Occipital lobe (tissue), 2 donors: ENCODE data around the gene NANS. TPM values are rescaled to one million over a fixed set of nuclear protein-coding genes. Genes with fewer than 3 reads are reported as not detected.

ENCODE experiments used
- DNase-seq: peaks from one replicate; lab custom pipeline; 2025; lab: John Stamatoyannopoulos, UW
- total RNA-seq: library from RNA; depleted of rRNA; stranded (reverse); fragments of >200 nt; gene quantifications from one replicate; pipeline ENCODE4 v1.2.3, GENCODE V29; 2014

NANS gene
- total RNA-seq, 1 donor from 2014 or later: 20.9 TPM

DNA sequence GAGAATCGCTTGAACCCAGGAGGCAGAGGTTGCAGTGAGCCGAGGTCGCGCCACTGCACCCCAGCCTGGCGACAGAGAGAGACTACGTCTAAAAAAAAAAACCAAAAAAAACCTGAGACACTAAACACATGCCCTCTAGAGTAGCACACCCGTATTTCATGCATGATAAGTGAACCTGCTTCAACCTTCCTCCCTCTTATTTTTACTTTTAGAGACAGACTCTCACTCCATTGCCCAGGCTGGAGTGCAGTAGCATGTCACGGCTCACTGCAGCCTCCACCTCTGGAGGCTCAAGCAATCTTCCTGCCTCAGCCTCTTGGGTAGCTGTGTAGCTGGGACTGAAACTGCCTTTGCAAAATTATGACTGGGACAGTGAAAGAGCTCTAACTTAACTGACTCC lies 17.6 kb upstream of the NANS start:
- DNase-seq: no peak

DNA sequence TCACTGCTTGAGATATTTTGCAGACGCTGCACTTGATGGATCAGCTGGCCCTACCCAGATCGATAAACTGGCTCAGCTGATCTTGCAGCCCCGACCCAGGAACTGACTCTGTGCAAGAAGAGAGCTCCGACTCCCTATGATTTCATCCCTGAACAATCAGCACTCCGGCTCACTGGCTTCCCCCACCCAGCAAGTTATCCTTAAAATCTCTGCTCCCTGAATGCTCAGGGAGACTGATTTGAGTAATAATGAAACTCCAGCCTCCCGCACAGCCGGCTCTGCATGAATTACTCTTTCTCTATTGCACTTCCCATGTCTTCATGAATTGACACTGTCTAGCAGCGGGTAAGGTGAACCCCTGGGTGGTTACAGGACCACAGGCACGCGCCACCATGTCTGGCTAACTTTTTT lies 16.9 kb upstream of the NANS start:
- no peak for DNase-seq

DNA sequence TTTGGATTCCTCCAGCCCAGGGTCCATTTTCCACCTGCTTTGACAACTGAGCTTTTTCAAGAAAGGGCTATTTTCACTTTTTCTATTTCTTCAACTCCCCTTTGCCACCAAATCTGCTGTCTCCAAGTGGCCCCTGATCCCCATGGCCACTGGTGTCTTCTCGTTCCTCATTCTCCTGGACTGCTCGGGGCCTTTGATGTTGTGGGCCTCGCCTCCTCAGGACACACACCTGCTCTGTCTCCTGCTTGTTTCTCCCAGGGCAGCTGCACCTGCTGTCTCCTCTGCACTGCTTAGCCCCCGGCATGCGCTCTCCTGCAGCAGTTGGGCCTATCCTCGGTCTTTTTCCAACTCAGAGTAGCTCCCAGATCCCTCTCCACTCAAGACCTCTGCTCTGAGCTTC lies 16.3 kb upstream of the NANS start:
- DNase-seq: no peak

DNA sequence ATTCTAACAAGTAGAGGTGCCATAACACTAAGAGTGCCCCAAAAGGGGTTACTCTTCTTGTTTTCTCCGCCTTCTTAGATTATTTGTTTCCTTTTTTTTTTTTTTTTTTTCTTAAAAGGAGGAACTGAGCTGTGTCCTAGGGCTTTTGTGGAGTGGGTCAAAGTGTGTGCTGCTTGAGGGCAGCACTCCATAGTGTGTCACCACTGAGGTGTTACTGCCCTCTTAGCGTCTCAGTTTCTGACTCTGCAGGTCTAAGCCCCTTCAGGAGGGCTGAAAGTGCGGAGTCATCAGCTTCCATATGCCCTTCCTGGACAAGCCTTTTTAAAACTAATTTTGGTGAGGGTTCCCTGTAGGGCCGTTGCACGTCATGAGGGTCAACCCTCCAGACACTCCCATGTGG lies 12.6 kb upstream of the NANS start:
- DNase-seq: no peak

DNA sequence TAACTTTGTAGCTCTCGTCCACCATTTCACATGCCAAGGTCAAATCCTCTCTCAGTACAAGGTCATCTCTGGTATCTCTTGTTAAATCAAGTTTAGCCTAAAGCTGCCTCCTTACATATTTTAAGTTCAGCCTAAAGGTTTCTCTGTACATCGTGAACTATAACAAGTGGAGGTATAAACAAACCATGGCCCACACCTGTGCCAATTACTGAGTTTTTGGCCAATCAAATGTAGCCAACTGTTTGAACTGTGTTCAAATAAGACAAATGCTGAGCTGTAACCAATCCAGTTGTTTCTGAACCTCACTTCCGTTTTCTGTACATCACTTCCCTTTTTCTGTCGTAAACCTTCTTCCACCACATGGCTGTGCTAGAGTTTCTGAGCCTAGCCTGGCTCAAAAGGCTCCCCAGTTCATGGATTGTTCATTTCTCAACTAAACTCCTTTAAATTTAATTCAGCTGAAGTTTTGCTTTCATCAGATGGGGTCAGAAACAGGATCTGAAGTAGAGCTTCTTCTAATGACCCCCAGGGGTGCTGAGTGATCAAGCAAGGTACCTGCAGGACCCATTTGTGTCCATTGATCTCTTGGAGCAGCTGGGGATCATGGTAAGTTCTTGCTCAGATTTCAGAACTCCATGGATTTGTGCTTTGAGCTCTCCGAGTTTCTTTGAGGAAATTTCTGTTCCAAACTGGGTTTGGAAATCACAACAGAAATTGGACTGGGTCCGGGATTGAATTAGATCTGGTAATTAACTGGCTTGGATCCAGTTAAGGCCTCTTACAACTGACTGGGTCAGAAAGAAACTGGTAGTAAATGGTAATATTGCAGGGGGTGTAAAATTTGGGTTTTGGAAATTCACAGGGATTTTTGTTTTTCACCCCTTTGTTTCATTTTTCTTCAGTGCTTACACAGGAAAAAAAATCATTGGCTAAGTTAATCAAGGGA lies 11.0 kb upstream of the NANS start:
- no peak for DNase-seq

DNA sequence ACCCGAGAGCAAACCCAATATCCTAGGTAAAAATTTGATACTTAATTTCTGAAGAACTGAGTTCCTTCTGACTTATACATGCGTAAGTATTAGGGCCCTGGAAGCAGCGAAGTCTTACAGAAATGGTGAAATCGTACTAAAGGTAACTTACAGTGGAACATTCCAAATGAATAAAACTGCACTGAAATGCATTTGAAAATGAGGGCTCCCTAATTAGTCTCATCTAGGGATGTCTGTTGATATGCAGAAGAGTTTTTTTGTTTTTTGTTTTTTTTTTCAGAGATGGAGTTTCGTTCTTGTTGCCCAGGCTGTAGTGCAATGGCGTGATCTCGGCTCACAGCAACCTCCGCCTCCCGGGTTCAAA lies 10.4 kb upstream of the NANS start:
- no peak for DNase-seq

DNA sequence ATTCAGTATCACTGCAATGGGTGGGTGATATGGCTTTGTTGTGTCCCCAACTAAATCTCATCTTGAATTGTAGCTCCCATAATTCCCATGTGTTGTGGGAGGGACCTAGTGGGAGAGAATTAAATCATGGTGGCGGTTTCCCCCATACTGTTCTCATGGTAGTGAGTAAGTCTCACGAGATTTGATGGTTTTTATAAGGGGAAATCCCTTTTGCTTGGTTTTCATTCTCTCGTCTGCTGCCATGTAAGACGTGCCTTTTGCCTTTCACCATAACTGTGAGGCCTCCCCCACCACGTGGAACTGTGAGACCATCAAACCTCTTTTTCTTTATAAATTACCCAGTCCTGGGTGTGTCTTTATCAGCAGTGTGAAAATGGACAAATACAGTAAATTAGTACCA lies 9.5 kb upstream of the NANS start:
- no peak for DNase-seq

DNA sequence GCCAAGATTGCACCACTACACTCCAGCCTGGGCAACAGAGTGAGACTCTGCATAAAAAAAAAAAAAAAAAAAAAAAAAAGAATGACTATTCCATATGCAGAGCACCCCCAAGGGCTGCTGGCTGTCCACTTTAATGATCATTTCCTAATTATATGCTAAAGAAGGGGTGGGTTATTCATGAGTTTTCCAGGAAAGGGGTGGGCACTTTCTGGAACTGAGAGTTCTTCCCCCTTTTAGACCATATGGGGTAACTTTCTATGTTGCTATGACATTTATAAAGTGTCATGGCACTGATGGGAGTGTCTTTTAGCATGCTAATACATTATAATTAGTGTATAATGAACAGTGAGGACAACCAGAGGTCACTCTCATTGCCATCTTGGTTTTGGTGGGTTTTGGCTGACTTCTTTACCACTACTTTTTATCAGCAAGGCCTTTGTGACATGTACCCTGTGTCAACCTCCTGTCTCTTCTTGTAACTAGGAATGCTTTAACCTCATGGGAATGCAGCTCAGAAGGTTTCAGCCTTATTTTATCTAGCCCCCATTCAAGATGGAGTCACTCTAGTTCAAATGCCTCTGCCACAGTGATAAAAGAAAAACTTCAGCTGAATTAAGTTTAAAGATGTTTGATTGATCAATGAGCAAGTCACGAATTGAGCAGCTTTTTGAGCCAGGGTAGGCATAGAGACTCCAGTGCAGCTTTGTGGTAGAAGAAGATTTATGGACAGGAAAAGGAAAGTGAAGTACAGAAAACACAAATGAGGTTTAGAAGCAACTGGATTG lies 7.1 kb upstream of the NANS start:
- no peak for DNase-seq

DNA sequence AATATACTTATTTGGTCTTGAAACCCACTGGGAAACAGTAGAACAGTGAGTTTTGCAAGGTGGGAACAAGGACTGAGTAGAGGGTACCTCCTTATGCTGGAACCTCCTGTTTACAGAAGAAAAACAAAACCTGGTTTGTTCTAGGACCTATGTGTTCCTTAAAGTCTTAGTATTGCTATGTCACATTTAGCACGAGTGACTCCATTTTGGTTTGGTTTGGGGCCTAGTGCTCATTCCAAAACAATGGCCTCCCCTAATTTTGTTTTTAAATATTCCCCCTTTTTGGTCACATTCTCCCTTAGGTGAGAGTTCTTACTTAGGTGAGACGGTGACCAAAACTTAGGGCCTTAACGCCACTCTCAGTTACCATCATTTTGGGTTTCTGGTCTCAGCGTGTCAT lies 6.2 kb upstream of the NANS start:
- no peak for DNase-seq

DNA sequence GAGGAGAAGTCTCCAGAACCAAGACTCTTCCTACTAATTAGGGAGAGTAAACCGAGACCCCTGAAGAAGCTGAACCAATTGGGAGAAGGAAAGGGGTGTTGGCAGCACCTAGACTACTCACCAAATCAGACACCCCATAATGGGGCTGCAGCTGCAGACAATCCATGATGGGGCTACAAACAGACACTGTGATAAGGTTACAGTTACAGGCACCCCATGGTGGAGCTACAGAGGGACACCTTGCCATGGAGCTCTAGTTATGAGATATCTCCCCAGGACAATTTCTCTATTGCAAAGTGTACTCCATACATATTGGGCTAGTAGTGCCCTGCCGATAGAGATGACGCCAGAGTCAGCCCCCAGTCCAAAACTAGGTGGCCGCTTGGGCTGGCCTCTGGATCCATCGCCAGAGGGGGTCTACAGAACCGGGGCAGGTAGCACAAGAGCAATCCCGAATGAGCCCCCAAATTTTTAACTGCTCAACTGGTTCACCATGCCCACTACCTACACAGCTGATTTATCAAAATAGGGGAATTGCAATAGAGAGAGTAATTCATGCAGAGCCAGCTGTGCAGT lies 2.1 kb upstream of the NANS start:
- DNase-seq: no peak

DNA sequence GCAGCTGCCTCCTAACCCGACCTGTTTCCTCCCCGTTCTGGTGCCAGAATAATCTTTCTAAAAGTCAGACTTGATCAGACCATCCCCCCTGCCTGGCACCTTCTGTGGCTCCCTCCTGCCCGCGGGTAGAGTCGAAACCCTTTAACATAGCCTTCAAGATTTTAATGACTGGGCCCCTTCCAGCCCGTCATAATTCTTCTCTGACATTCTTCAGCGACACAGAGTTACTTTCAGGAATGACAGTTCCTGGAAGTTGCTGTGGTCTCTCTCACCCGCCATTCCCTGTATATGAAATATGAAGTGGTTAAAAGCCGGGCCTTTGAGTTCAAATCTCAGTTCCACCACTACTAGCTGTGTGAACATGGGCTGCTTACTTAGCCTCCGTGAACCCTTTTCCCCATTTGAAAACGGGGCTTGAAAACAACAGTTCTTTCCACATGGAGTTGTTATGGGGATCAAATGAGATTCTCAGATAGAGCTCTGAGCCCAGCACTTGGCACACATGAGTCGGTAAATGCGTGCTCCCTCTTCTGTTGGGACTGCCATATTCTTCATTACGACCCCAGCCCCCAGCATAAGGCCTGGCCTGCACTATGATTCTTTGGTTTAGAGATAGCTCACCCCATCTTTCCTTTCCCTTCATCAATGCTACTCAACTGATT lies 737 bp downstream of the NANS start:
- no peak for DNase-seq

DNA sequence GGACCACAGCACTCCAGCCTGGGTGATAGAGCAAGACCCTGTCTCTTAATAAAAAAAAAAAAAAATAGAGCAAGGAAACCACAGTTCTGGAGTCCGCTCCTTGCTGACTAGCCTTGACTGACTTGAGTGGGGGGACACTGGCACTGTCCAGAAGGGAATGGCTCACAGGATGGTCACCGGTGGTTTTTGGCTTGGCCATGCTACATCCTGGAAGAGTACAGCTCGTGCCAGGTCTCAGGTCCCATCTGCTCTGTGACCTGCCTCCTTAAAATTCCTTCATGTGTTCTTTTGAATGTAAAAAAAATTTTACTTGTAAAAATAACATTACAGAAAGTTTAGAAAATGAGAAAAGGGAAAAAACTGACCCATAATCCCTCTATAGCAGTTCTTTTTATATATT lies 5.6 kb downstream of the NANS start:
- no peak for DNase-seq

DNA sequence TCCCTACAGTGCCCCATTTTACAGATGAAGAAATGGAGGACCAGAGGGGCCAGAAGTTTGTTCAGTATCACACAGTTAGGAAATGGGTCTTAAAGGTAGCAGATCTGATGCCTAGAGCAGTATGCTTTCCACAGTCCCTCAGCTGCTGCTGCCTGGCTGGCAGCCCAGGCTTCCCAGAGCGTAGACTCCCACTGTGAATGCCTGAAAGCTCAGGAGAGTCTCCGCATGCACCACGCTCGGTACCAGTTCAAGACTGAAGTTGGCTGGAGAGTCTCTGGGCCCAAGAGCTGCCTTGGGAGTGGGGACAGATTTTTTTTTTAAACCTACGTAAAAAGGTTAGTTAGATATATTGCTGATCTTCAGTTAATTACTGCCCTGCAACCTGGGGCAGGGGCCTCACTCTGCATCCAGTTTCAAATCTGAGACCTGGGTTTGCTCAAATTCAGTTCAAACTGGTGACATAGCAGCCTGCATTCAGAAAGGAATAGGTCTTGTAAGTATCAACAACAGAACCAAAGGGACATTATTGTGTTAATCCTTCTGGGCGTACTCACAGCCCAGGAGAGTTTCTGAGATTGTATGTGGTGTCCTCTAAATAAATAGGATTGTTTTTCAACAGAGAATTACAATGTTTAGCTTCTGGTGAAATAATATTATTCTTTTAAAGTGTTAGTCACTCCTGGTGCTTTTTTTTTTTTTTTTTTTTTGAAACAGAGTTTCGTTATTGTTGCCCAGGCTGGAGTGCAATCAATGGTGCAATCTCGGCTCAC lies 8.3 kb downstream of the NANS start:
- no peak for DNase-seq

DNA sequence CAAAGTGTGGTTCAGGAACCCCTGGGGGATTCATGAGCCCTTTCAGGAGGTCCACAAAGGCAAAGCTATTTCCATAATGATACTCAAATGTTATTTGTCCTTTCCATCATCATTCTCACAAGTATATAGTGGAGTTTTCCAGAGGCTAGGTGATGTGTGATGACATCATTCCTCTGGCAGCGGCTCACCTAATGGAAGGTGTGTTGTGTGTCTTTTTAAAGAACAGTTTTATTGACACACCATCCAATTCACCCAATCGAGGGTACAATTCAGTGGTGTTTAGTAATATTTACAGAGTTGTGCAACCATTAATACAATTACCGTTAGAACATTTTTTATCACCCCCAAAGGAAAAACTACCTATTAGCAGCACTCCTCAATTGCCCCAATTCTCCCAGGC lies 9.7 kb downstream of the NANS start:
- DNase-seq: no peak

DNA sequence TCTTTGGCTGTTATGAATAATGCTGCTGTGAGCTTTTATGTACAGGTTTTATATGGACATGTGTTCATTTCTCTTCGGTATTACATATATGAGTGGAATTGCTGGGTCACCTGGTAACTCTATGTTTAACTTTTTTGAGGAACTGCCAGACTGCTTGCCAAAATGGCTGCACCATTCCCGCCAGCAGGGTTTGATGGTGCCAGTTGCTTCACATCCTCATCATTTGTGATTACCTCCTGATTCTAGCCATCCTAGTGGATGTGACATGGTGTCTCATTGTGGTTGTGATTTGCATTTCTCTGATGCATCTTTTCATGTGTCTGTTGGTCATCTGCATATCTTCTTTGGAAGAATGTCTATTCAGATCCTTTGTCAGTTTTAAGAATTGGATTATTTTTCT lies 10.7 kb downstream of the NANS start:
- DNase-seq: no peak

DNA sequence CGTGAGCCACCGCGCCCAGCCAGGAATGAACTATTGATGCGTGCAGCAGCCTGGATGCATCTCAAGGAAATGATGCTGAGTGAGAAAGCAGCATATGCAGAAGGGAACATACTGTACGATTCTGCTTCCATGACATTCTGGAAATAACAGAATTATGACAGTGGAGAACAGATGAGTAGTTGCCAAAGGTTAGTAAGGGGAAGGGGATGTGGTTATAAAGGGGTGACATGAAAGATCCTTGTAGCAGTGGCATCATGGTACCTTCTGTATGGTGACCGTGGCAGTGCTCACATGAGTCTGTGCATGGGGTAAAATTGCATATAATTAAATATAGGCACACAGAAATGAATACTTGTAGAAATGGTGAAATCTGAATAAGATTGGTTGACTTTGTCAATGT lies 13.0 kb downstream of the NANS start:
- no peak for DNase-seq

DNA sequence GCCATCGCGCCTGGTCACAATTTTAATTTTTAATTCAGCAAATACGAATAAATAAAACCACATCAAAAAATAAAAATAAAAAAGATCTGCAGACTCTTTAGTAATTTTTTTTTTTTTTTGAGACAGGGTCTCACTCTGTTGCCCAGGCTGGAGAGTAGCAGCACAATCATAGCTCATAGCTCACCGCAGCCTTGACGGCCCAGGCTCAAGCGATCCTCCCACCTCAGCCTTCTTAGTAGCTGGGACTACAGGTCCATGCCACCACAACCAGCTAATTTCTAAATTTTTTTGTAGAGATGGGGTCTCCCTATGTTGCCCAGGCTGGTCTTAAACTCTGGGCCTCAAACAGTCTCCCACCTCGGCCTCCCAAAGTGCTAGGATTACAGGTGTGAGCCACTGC lies 14.2 kb downstream of the NANS start:
- DNase-seq: no peak

DNA sequence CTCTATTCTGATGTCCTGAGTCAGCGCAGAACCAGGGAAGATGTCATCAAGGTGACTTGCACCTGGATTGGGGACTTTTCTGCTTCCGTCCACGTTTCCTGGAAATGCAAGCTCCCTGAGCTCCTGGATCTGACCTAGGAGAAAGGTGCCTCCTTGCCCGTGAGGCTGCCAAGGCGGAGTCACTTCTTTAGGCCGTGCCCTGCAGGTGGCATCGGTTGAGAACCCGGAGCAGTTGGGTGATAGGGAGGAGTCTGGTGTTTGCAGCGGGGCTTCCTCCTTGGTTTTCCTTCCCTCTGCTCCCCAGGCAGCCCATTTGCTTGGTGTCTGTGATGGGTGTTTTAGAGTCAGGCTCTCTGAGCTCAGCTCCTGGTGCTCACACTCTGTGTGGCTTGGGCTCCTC lies 15.2 kb downstream of the NANS start:
- DNase-seq: no peak

DNA sequence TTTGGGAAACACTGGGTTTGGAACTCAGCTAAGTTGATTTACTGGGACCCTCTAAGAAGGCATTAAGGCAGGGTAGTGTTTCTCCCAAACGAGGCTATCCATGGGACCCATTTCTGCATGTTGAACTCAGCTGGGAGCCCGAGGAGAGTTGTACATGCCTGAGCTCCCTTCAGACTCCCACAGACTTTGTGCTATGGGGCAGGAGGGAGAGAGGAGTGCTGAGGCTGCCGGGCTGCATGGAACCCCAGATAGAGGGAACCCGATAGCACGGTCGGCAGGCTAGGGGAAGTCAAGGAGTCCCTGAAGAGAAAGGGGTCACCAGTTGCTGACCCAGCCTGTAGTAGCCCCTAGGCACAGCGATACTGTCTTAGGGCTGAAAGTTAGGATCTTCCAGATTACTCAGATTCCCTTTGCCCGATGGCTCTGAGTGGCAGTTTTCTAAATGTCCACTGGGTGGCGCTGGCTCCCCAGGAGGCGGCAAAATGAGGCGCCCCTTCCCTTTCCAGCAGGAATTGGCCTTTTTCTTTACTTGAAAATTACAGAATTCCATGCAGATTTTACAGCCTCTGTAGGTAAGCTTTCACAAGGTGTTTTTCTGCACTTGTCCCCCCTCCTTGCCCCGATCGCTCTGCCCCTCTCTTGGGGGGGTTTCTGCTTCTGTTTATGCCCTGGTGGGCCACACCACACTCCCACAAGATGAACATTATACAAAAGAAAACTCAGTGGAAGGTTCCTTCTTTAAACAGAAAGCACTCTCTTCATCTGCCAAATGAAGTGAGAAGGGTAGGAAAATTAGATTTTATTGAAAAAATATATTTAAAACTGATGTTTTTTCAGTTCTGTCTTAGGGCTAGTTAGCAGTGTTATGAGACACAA lies 17.8 kb downstream of the NANS start:
- no peak for DNase-seq

DNA sequence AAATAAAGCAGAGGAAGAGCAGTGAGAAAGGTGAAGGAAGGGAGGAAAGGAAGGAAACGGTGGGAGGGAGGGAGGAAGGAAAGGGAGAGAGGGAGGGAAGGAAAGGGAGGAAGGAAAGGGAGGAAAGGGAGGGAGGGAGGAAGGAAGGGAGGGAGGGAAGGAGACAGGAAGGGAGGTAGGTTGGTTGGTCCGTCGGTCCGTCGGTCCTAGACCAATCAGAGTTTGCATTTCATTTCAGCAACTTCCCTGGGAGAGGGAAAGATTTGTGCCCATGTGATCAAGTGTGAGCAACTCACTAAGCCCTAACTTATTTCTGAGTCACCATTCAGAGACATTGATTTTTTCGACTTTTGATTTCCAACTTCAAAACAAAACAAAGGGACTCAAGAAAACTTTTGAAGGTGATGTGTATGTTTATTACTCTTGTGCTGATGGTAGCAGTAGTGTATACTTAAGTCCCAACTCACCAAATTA lies 18.8 kb downstream of the NANS start:
- no peak for DNase-seq
